ENCODE measurements around the gene TARBP2. TPM values are rescaled to one million over a fixed set of nuclear protein-coding genes. Genes with fewer than 3 reads are reported as not detected.
"Not testable (repeated sequence)": the region's sequence is repeated elsewhere in the genome, so short reads cannot be mapped to it uniquely, and the experiment has no call there.

Gene TARBP2
- total RNA-seq, 1 donor from 2014 or later, result 45.3 TPM

GRCh38 chr12:53474819-53475218 is 26.3 kb upstream of the TARBP2 start:
- no peaks in the 10 kb centered on the region for H3K27me3 Mint-ChIP-seq (ENCODE audit: unreplicated experiment)
- peaks cover 48% of the 10 kb centered on the region for H3K36me3 Mint-ChIP-seq (ENCODE audit: low read depth, unreplicated experiment)
- no peak for DNase-seq (ENCODE audit: low spot score)
- H3K9me3 Mint-ChIP-seq (ENCODE audit: unreplicated experiment), result no peaks in the 10 kb centered on the region
- TF ChIP-seq CTCF (IDR thresholded peaks at IDR 0.05; ENCODE audit: unreplicated experiment), result no peak
- H3K4me1 Mint-ChIP-seq (ENCODE audit: unreplicated experiment), result peaks cover 11% of the 10 kb centered on the region
- peak overlapping the region; percentile 11 for H3K4me3 Mint-ChIP-seq (ENCODE audit: unreplicated experiment)
- no peak overlapping the region for H3K27ac Mint-ChIP-seq (ENCODE audit: unreplicated experiment)

GRCh38 chr12:53476769-53477209 is 24.3 kb upstream of the TARBP2 start:
- Mint-ChIP-seq H3K36me3 (ENCODE audit: low read depth, unreplicated experiment) (peaks cover 40% of the 10 kb centered on the region), H3K4me1 (ENCODE audit: unreplicated experiment) (peaks cover 8% of the 10 kb centered on the region), H3K9me3 (ENCODE audit: unreplicated experiment) (no peaks in the 10 kb centered on the region), H3K27me3 (ENCODE audit: unreplicated experiment) (peaks cover 1% of the 10 kb centered on the region), H3K4me3 (ENCODE audit: unreplicated experiment) (peak overlapping the region; percentile 52), H3K27ac (ENCODE audit: unreplicated experiment) (no peak overlapping the region)
- peak; percentile 26 for TF ChIP-seq CTCF (IDR thresholded peaks at IDR 0.05; ENCODE audit: unreplicated experiment)
- peak; percentile 30 for DNase-seq (ENCODE audit: low spot score)

GRCh38 chr12:53478865-53479264 is 22.2 kb upstream of the TARBP2 start:
- Mint-ChIP-seq H3K36me3 (ENCODE audit: low read depth, unreplicated experiment) (peaks cover 46% of the 10 kb centered on the region), H3K4me1 (ENCODE audit: unreplicated experiment) (peaks cover 7% of the 10 kb centered on the region)

GRCh38 chr12:53479331-53479730 is 21.8 kb upstream of the TARBP2 start:
- Mint-ChIP-seq H3K27me3 (ENCODE audit: unreplicated experiment) (peaks cover 12% of the 10 kb centered on the region), H3K4me3 (ENCODE audit: unreplicated experiment) (no peak overlapping the region), H3K36me3 (ENCODE audit: low read depth, unreplicated experiment) (peaks cover 45% of the 10 kb centered on the region), H3K9me3 (ENCODE audit: unreplicated experiment) (no peaks in the 10 kb centered on the region), H3K4me1 (ENCODE audit: unreplicated experiment) (peaks cover 7% of the 10 kb centered on the region), H3K27ac (ENCODE audit: unreplicated experiment) (no peak overlapping the region)
- no peak for DNase-seq (ENCODE audit: low spot score)
- TF ChIP-seq CTCF (IDR thresholded peaks at IDR 0.05; ENCODE audit: unreplicated experiment), result no peak

More at GRCh38 chr12:53478865-53479264, 22.2 kb upstream of the TARBP2 start:
- H3K4me3 Mint-ChIP-seq (ENCODE audit: unreplicated experiment), result no peak overlapping the region
- H3K27ac Mint-ChIP-seq (ENCODE audit: unreplicated experiment), result no peak overlapping the region
- peaks cover 8% of the 10 kb centered on the region for H3K27me3 Mint-ChIP-seq (ENCODE audit: unreplicated experiment)
- no peak for DNase-seq (ENCODE audit: low spot score)
- no peak for TF ChIP-seq CTCF (IDR thresholded peaks at IDR 0.05; ENCODE audit: unreplicated experiment)
- H3K9me3 Mint-ChIP-seq (ENCODE audit: unreplicated experiment), result no peaks in the 10 kb centered on the region

DNA sequence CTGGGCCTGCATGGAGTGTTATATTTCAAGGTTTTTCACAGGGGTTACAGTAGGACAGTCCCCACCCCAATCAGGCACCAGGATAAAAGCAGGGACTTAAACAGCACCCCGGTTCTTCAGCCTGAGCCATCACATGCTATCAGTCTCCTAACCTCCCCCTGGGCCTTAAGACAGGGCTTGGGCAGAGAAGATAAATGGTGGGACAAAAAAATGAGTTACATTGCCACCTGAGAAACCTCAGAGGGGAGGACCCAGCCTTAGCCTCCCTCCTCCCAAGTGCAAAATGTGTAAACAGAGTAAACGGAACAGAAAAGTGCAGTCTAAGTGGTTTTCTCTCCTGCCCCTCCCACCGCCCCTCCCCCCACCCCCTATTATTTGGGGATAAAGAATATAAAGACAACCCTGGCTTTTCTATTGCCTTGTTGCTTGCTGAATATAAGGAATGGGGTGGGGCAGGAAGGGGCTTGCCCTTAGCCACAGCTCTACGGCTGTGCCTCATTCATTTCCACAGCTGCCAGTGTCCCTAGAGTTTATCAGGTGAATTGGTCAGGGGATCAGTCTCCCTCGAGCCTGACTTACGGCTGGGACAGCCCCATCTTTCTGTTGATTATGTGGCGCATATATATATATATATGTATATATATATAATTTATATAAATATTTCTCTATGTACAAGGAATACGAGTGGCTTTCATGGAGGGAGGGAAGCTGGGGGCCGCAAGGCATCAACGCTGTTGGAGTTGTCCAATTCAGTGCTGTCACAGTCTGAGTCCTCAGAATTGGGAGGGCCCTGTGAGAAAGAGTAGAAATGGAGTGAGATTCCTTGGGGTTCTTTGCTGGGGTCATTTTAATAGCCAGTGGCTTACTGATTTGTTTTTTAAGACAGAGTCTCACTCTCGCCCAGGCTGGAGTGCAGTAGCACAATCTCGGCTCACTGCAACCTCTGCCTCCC is 20.3 kb upstream of the TARBP2 start:
- H3K36me3 Mint-ChIP-seq (ENCODE audit: low read depth, unreplicated experiment), result peaks cover 40% of the 10 kb centered on the region
- H3K27me3 Mint-ChIP-seq (ENCODE audit: unreplicated experiment), result peaks cover 19% of the 10 kb centered on the region
- H3K9me3 Mint-ChIP-seq (ENCODE audit: unreplicated experiment), result no peaks in the 10 kb centered on the region
- H3K4me3 Mint-ChIP-seq (ENCODE audit: unreplicated experiment), result no peak overlapping the region
- no peak for TF ChIP-seq CTCF (IDR thresholded peaks at IDR 0.05; ENCODE audit: unreplicated experiment)
- H3K27ac Mint-ChIP-seq (ENCODE audit: unreplicated experiment), result no peak overlapping the region
- DNase-seq (ENCODE audit: low spot score), result no peak
- peaks cover 2% of the 10 kb centered on the region for H3K4me1 Mint-ChIP-seq (ENCODE audit: unreplicated experiment)

GRCh38 chr12:53481458-53481857 is 19.6 kb upstream of the TARBP2 start:
- peaks cover 34% of the 10 kb centered on the region for H3K36me3 Mint-ChIP-seq (ENCODE audit: low read depth, unreplicated experiment)
- DNase-seq (ENCODE audit: low spot score); H3K27ac Mint-ChIP-seq (ENCODE audit: unreplicated experiment); H3K9me3 Mint-ChIP-seq (ENCODE audit: unreplicated experiment); H3K4me1 Mint-ChIP-seq (ENCODE audit: unreplicated experiment); H3K4me3 Mint-ChIP-seq (ENCODE audit: unreplicated experiment): not testable (repeated sequence)
- peaks cover 21% of the 10 kb centered on the region for H3K27me3 Mint-ChIP-seq (ENCODE audit: unreplicated experiment)

Data from endothelial cell (in vitro differentiated cells).